ENCODE measurements around the gene FAM171A1.
"Not testable (repeated sequence)": the region's sequence is repeated elsewhere in the genome, so short reads cannot be mapped to it uniquely, and the experiment has no call there.

FAM171A1 gene

GRCh38 chr10:15290150-15290549 lies 80.9 kb downstream of the FAM171A1 start:
- no peak for DNase-seq (ENCODE audit: low spot score)

DNA sequence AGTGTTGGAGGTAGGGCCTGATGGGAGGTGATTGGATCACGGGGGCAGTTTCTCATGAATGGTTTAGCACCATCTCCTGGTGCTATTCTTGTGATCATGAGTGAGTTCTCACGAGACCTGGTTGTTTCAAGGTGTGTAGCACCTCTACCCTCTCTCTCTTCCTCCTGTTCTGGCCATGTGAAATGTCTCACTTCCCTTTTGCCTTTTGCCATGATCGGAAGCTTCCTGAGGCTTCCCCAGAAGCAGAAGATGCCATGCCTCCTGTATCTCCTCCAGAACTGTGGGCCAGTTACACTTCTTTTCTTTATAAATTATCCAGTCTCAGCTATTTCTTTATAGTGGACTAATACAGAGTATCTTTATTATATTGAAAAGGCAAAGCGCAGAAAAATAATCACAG lies 90.1 kb downstream of the FAM171A1 start:
- no peak for DNase-seq (ENCODE audit: low spot score)

- DNase-seq (ENCODE audit: low spot score), result no peak
These were observed 90.6 kb downstream of the FAM171A1 start for GRCh38 chr10:15280462-15280861.

DNA sequence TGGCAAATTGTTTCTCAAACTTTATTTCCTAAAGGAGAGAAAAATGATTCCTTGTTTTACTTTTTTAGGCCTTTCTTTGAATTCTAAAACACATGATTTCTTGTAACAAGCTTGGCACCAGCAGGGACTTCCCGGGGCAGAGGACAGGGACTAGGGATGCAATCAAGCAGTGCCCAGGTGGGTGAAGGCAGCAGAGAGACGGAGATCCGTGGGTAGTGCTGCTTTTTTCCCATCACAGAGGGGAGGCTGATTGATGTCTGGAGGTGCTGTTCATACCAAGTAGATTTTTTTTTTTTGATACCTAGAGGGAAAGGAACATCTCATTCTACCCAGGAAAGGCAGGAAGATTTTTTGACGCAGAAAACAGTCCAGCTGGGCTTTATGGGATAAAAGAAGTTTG lies 91.9 kb downstream of the FAM171A1 start:
- no peak for DNase-seq (ENCODE audit: low spot score)

GRCh38 chr10:15278786-15279185 lies 92.3 kb downstream of the FAM171A1 start:
- DNase-seq (ENCODE audit: low spot score), result no peak

- not testable (repeated sequence) for DNase-seq (ENCODE audit: low spot score)
These were observed 95.0 kb downstream of the FAM171A1 start for GRCh38 chr10:15276039-15276438.

GRCh38 chr10:15269838-15270237 lies 101.3 kb downstream of the FAM171A1 start:
- not testable (repeated sequence) for DNase-seq (ENCODE audit: low spot score)

GRCh38 chr10:15267496-15267895 lies 103.6 kb downstream of the FAM171A1 start:
- DNase-seq (ENCODE audit: low spot score), result no peak

DNA sequence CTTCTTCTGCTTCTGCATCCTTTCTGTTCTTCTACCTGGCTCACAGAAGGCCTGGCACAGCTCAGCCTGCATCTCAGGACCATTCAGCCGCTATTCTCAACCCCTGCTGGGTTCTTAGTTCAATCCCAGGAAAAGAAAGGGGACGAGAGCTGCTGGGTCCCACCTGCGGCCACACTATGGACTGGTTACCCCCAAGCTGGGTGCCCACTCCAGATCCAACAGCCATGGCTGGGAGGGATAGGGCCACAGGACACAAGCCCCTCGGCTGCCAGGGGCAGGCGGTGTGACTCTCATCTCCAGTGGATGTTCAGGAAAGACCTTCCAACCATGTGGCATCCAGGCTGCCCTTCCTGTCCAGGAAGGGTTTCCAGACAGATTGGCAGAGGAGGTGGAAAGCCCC lies 105.0 kb downstream of the FAM171A1 start:
- DNase-seq (ENCODE audit: low spot score), result no peak

DNA sequence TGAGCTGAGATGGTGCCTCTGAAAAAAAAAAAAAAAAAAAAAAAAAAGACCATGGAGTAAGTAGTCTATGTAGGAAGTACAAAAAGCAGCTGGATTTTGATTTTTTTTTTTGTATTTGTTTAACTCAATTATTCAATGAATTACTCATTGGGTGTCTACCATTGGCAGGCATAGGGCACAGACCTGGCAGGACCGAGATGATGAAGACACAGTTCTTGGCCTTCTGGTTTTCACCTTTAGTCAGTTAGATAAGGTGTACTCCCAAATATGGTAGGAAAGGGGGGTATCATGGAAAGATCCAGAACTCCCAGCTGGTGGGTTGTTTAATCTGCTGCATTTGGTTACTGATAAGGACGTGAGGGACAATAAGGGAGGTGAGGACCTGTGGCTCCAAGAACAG lies 105.5 kb downstream of the FAM171A1 start:
- no peak for DNase-seq (ENCODE audit: low spot score)

DNA sequence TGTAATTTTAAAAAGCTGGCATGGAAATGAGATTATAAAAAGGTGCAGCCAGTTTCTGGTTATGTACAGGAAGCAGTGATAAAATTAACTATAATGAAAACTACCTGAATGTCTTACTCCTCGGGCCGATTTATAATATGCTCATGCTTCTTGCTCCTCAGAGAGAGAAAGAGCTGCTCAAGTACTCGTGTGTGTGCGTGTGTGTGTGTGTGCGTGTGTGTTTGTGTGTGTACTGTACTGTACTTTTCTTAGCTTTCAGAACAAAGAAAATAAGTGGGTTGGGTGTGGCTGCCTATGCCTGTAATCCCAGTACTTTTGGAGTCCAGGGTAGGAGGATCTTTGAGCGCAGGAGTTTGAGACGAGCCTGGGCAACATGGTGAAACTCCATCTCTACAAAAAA lies 106.0 kb downstream of the FAM171A1 start:
- no peak for DNase-seq (ENCODE audit: low spot score)

GRCh38 chr10:15263657-15264323 lies 107.3 kb downstream of the FAM171A1 start:
- DNase-seq (ENCODE audit: low spot score), result no peak

DNA sequence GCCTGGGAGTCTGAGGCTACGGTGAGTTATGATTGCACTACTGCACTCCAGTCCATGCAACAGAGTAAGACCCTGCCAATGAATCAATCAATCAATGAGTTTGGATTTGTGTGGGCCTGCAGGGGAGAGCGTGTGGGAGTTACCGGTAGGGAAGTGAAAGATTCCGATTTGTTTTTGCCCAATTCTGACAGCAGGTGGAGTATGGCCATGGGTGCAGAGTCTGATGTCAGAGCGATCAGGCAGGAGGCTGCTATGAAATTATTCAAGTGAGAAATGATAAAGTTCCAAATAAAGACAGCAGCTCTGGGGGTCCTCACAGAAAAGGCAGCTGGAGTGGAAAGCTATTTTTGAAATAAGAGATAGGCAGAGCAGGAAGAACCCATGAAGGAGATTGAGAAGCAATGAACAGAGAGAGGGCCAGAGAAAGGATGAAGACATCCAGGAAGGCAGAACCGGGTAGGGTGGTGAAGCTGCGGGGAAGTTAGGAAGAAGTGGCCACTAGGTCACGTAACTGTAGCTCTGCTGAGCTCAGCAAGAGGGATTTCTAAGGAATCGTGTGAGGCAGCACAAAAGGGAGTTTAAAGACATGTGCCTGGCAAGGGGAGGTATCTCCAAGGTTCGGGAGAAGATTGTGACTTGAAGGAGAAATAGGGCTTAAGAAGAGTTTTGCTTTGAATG lies 108.9 kb downstream of the FAM171A1 start:
- no peak for DNase-seq (ENCODE audit: low spot score)

DNA sequence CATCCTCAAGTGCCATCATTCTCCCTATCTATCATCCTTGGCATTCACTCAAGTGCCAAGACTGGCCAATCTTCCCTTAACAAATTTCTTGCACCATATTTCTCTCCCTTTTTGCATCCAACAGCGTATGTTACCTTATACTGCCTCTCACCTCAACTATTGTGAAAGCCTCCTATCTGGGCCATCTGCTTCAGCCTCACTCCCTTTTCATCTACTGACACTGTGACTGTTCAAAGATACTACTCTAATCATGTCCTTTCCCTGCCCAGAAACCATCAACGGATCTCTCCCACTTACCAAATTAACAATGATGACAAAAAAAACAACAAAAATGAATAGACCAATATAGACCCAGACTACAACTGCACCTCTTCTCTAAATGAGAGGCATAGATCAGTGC lies 112.0 kb downstream of the FAM171A1 start:
- no peak for DNase-seq (ENCODE audit: low spot score)

DNA sequence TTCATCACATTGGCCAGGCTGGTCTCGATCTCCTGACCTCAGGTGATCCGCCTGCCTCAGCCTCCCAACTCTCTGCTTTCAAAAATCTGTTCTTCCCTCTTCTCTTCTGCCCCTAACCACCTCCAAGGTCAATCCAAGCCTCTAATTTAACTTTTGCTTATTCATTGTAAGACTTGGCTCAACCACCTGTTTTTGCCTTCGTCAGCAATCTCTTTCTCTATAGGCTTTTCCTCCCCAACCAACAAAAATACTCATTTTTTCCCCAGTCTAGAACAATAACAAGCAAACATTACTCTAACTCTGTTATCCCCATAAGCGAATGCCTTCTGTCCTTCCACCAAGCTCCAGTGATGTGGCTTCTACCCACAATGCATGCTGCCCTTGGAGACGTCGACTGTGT lies 112.8 kb downstream of the FAM171A1 start:
- DNase-seq (ENCODE audit: low spot score), result no peak

- no peak for DNase-seq (ENCODE audit: low spot score)
These were observed 115.1 kb downstream of the FAM171A1 start for GRCh38 chr10:15255961-15256360.

DNA sequence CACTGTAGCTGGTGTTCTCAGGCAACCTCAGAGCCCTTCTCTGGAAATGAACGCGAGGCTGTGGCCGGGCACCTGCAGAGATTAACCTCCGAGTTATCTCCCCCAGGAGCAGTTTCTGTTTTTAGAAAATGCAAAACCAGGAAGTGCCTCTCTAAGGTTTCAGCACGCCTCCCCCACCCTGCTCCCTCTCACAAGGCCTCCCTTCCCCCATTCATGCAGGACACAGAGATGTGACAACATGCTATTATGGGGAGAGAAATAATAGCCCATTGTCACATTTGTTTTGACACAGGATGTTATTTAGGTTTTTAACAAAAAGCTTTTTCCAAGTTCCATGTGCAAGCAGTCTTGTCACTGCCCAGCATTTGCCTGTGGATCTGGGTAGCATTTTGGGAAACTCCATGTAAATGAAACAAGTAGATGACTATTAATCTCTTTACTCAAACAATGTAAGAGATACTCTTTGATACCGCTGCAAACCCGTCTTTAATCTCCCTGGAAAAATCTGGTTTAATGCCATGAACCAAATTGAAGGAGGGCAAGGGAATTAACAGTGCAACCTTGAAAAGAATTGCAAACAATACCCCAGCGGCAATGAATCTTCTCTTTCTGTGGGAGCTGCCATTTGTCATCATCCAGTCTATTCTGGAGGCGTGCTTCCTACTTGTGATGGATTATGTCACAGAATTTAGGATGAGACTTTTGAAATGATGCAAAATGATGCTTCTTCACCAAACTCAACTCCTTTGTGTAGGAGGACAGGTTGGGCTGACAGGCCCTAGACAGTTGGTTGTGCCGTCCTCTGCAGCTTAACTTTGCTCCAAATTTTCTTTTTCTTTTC lies 116.1 kb downstream of the FAM171A1 start:
- DNase-seq (ENCODE audit: low spot score), result peak; percentile 19

DNA sequence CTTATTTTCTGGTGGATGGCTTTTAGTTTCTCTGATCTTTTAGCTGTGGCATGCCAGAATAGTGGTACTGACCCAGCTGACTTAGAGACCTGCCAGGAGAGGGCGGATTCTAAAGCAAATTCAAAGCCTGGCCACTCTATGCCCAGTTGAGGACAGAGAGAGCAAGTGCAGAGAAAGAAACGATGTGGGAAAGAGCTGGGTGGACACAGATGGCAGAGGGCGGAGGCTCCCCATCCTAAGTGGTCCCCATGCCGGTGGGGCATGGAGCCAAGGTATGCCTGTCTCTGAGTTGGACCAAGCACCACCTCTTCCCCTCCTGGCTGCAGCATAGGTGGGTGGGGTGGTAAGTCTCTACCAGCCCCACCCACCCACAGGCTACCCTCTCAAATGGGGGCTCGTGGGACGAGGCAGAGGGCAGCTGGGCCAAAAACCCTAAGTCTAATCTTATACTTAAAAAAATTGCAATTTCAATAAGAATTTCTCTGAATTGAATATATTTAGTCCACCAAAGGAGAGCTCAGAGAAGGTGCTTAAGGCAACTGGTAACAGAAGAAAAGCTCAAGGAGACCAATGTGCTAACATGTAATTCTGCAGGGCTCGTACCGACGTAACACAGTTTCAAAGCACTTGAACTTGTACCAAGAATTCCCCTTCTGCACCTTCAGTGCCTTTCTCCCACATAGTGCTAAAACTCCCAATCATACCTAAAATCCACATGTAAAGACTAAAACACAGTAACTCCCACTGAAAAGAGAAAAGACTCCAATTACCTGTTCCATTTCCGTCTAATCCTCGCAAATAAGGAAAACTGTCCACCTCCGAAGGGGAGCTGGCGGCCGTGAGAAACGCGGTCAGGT lies 116.9 kb downstream of the FAM171A1 start:
- no peak for DNase-seq (ENCODE audit: low spot score)

DNA sequence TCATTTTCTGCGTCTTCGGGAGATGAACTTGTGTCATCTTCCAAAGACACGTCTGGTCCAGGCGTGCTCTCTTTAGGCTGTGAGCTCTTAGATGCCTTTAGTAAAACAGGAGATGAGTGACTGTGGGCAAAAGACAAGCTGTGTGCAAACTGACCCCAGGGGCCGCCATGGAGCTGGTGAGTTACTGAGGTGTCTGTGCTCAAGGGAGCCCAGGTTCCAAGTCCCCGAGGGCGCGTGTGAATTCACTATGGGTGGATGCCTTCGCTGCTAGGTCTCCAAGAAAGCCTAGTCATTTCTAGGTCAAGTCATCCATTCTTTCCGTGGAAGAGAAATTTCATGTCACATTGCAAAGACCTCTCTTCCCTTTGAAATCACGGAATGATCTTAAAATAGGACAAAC lies 118.7 kb downstream of the FAM171A1 start:
- no peak for DNase-seq (ENCODE audit: low spot score)

DNA sequence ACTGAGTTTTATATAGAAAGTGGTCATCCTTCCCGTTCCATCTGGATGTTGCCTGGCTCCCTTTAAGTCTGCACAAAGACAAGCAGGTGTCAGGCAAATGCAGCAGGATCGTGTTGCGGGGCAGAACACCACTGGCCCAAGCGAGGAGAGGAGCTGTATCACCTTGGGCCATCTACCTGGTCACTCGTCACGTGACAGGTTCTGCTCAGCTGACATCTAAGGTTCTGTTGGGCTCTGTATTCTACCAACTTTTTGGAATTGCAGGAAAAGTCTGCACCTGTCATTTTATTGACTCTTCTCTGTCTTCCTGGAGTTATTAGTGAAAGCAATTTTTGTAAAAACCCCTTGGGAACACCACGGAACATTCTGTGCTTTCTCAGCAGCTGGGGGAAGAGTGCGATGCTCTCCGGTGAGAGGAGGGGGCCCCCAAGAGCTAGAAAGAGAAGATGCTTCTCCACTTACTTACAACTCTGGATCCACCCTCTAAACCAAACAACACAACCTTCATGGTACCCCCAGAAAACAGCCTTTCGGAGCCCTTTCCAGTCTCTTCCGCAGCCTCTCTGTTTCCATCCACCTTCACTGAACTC lies 119.2 kb downstream of the FAM171A1 start:
- DNase-seq (ENCODE audit: low spot score), result no peak

GRCh38 chr10:15245530-15245929 lies 125.6 kb downstream of the FAM171A1 start:
- peak; percentile 18 for DNase-seq (ENCODE audit: low spot score)

All from CD4-positive, alpha-beta T cell treated with Interleukin-6 at 100 ng/mL for 8 hours (primary cell).